Right lobe of liver (tissue), 6 donors: Measurements from ENCODE around the gene ASB15. TPM values are rescaled to one million over a fixed set of nuclear protein-coding genes. Genes with fewer than 3 reads are reported as not detected.

Source experiments
- ATAC-seq, 4 donors: fragments of 200-7000 bp; cut with Tn5 transposase; one replicate each; pipeline ENCODE4 v1.9.1; 2020; ENCODE audit warnings: mild to moderate bottlenecking in 4 of 4, moderate library complexity in 4 of 4
- DNase-seq, 3 donors: peaks; one replicate each; pipeline ENCODE4 v3.0.0-alpha.2; 2020
- H3K27ac ChIP-seq, 3 donors: fragments of 200-600 bp; one replicate each; pipeline ENCODE4 v1.8.0; 2022
- H3K27me3 ChIP-seq, 2 donors: fragments of 200-600 bp; one replicate each; pipeline ENCODE4 v1.8.0; 2022
- H3K36me3 ChIP-seq, 4 donors: fragments of 200-600 bp; sonication (generic) in 1 of 4; one replicate each; pipeline versions ENCODE4 v1.5.1 to v1.8.0; 2017 to 2022; ENCODE audit warnings: control low read depth in 1 of 4
- H3K4me1 ChIP-seq, 4 donors: fragments of 200-600 bp; sonication (generic) in 1 of 4; one replicate each; pipeline versions ENCODE4 v1.5.1 to v1.8.0; 2017 to 2022; ENCODE audit warnings: control low read depth in 1 of 4
- H3K4me3 ChIP-seq, 3 donors: fragments of 200-600 bp; one replicate each; pipeline ENCODE4 v1.8.0; 2022
- H3K9me3 ChIP-seq, 4 donors: fragments of 200-600 bp; sonication (generic) in 1 of 4; one replicate each; pipeline versions ENCODE4 v1.5.1 to v1.8.0; 2017 to 2022; ENCODE audit warnings: control low read depth in 1 of 4
- CTCF ChIP-seq, 4 donors: fragments of 200-600 bp in 3 of 4; fragments of 450-650 bp in 1 of 4; IDR thresholded peaks; one replicate each; pipeline versions ENCODE4 v1.5.1 to v1.8.0; 2016 to 2022; ENCODE audit warnings: antibody characterized with exemption in 4 of 4, mild to moderate bottlenecking in 2 of 4
- POLR2A ChIP-seq: fragments of 450-650 bp; IDR thresholded peaks from one replicate; pipeline ENCODE4 v1.6.1; 2017; ENCODE audit warnings: antibody characterized with exemption, mild to moderate bottlenecking
- WGBS: methylation state at CpG from one replicate; pipeline ENCODE4 v1.1.6; 2018; ENCODE audit warnings: low coverage, low lambda C conversion rate; ENCODE audit not compliant: insufficient coverage; ENCODE audit errors: missing lambda C conversion rate; 5-methylcytosine and 5-hydroxymethylcytosine counted together
- intact Hi-C, 2 donors: fragments of 100-400 bp; cut with DNase I; formaldehyde crosslinking; loops; one replicate each; pipeline versions ENCODE4 v1.11.2 to v1.14.1; 2022
- total RNA-seq, 6 experiments: library from RNA; depleted of rRNA in 2 of 6; stranded (reverse); fragments of >200 nt in 2 of 6; fragmentation: NEBNext Ultra II Directional in 3 of 6; extraction: Animal tissue kit (Norgen Biotek cat#: 25700) in 3 of 6; gene quantifications; one replicate each; pipeline versions ENCODE4 v1.1.0 to v1.2.4, GENCODE V29; 2016 to 2023
- donor health status: DM: no; HTN: yes; CAD: no.
- donor health status: DM: no; HTN: no; CAD: no.
- donor health status: DM: no; HTN: no; CAD: no.
- donor health status: DM: no; HTN: yes; CAD: no.
- donor health status: DM: no; HTN: yes; CAD: no.

Gene ASB15
- total RNA-seq, 6 experiments from 2014 or later: not detected

GRCh38 chr7:123621707-123622106, 20.1 kb downstream of the ASB15 start:
- H3K27me3 ChIP-seq: no peaks in the 10 kb centered on the region
- DNase-seq: no peak
- H3K27ac ChIP-seq: no peak overlapping the region
- TF ChIP-seq POLR2A: no peak
- TF ChIP-seq CTCF (IDR thresholded peaks at IDR 0.05): no peak
- no peak overlapping the region for H3K4me3 ChIP-seq
- H3K4me1 ChIP-seq: peaks cover 0 to 10% (median 0%) of the 10 kb centered on the region in 4 donors
- H3K36me3 ChIP-seq: no peaks in the 10 kb centered on the region
- intact Hi-C loops: no loop called here
- WGBS: 83% methylated on average over 4 of the region's 4 CpGs
- ATAC-seq: no peak
- H3K9me3 ChIP-seq: no peaks in the 10 kb centered on the region

- Histone ChIP-seq H3K4me3 (no peak overlapping the region), H3K27ac (peak overlapping the region in 2 of 3 donors; percentile 12 to 39), H3K4me1 (peaks cover 0 to 10% (median 0%) of the 10 kb centered on the region in 4 donors), H3K27me3 (no peaks in the 10 kb centered on the region), H3K36me3 (no peaks in the 10 kb centered on the region), H3K9me3 (no peaks in the 10 kb centered on the region)
- intact Hi-C loops: no loop called here
- peak in 1 of 3 donors; percentile 57 for DNase-seq
- no peak for TF ChIP-seq CTCF (IDR thresholded peaks at IDR 0.05)
- WGBS: 57% methylated on average over 6 of the region's 6 CpGs
- peak; percentile 96 to 99 (median 98) for ATAC-seq
Measured at GRCh38 chr7:123622660-123623386, 21.2 kb downstream of the ASB15 start.

GRCh38 chr7:123624527-123625183, 23.0 kb downstream of the ASB15 start:
- WGBS: 64% methylated on average over 12 of the region's 12 CpGs
- TF ChIP-seq CTCF (IDR thresholded peaks at IDR 0.05) (peak in 3 of 4 donors; percentile 35 to 48 (median 43)), POLR2A (no peak)
- peak in 2 of 4 donors; percentile 23 to 63 for ATAC-seq
- Histone ChIP-seq H3K27me3 (no peaks in the 10 kb centered on the region), H3K4me3 (no peak overlapping the region), H3K36me3 (no peaks in the 10 kb centered on the region), H3K27ac (no peak overlapping the region), H3K4me1 (peaks cover 0 to 10% (median 0%) of the 10 kb centered on the region in 4 donors), H3K9me3 (no peaks in the 10 kb centered on the region)
- intact Hi-C loops: no loop called here
- DNase-seq: peak in 1 of 3 donors; percentile 35

- H3K9me3 ChIP-seq: no peaks in the 10 kb centered on the region
Measured at GRCh38 chr7:123625254-123625653, 23.6 kb downstream of the ASB15 start.

More at GRCh38 chr7:123625254-123625653, 23.6 kb downstream of the ASB15 start:
- ATAC-seq: no peak
- WGBS: 73% methylated on average over 2 of the region's 2 CpGs
- no peak overlapping the region for H3K27ac ChIP-seq
- H3K27me3 ChIP-seq: no peaks in the 10 kb centered on the region
- H3K36me3 ChIP-seq: no peaks in the 10 kb centered on the region
- intact Hi-C loops: no loop called here
- no peak for DNase-seq
- H3K4me1 ChIP-seq: peaks cover 0 to 10% (median 0%) of the 10 kb centered on the region in 4 donors
- H3K4me3 ChIP-seq: no peak overlapping the region
- no peak for TF ChIP-seq CTCF (IDR thresholded peaks at IDR 0.05)
- TF ChIP-seq POLR2A: no peak
